PFSK-1 (cell line): ENCODE data around the gene HIRA.

Experiments used
- FOXP2 ChIP-seq: optimal IDR thresholded peaks from 2 replicates; pipeline ENCODE3; 2011; ENCODE audit warnings: borderline replicate concordance, control low read depth, inconsistent platforms; ENCODE audit not compliant: insufficient read depth; ENCODE audit errors: extremely low read length, extremely low read depth
- POLR2AphosphoS5 ChIP-seq: IDR thresholded peaks from 2 replicates; pipeline ENCODE4 v1.6.1; 2012; ENCODE audit warnings: low read depth, mild to moderate bottlenecking, control low read depth, low read length, moderate library complexity
- SIN3A ChIP-seq: IDR thresholded peaks from 2 replicates; pipeline ENCODE4 v1.6.1; 2012; ENCODE audit warnings: mild to moderate bottlenecking, low read length, moderate library complexity, borderline replicate concordance; ENCODE audit not compliant: insufficient read depth
- TAF1 ChIP-seq: IDR thresholded peaks from 2 replicates; pipeline ENCODE4 v1.6.1; 2012; ENCODE audit warnings: low read length, control low read depth, borderline replicate concordance; ENCODE audit not compliant: insufficient read depth
- TF ChIP-seq, protein P1 (sequence below), 2 experiments: IDR thresholded peaks; 2 replicates each; pipeline versions ENCODE4 v1.6.1 to v1.8.0; 2011 to 2012; ENCODE audit warnings: low read depth in 2 of 2, low read length in 2 of 2, control low read depth in 1 of 2, inconsistent platforms in 1 of 2, mild to moderate bottlenecking in 1 of 2, moderate library complexity in 1 of 2; ENCODE audit not compliant: insufficient read depth in 1 of 2

The HIRA gene

DNA sequence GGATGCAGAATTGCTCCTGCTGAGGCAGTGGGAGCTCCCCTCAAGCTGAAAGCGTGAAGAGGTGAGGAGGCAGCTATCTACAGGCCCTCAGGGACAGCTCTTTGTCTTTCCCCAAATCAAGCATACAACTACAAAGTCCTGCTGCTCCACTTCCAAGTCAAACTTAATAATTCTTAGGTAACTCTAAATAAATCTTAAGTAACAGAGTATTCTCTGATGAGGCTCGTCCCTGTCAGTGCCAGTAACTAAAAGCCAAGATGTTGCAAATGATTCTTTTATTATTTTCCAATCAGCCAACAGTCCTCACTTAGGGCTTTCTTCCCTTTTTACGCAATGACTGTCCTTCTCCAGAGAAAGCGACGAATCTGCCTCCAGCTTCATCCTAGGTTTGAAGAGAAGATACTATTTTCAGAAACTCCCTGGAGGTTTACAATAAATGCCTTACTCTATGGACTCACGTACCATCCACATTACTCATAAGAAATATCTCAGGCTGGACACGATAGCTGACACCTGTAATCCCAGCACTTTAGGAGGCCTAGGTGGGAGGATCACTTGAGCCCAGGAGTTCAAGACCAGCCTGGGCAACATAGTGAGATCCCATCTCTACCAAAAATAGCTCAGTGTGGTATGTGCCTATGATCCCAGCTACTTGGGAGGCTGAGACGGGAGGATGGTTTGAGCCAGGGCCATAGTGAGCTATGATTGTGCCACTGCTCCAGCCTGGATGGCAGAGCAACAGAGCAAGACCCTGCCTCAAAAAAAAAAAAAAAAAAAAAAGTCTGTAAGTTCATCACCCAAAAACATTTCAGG is 19.0 kb upstream of the HIRA start:
- TF ChIP-seq, protein P1, sequence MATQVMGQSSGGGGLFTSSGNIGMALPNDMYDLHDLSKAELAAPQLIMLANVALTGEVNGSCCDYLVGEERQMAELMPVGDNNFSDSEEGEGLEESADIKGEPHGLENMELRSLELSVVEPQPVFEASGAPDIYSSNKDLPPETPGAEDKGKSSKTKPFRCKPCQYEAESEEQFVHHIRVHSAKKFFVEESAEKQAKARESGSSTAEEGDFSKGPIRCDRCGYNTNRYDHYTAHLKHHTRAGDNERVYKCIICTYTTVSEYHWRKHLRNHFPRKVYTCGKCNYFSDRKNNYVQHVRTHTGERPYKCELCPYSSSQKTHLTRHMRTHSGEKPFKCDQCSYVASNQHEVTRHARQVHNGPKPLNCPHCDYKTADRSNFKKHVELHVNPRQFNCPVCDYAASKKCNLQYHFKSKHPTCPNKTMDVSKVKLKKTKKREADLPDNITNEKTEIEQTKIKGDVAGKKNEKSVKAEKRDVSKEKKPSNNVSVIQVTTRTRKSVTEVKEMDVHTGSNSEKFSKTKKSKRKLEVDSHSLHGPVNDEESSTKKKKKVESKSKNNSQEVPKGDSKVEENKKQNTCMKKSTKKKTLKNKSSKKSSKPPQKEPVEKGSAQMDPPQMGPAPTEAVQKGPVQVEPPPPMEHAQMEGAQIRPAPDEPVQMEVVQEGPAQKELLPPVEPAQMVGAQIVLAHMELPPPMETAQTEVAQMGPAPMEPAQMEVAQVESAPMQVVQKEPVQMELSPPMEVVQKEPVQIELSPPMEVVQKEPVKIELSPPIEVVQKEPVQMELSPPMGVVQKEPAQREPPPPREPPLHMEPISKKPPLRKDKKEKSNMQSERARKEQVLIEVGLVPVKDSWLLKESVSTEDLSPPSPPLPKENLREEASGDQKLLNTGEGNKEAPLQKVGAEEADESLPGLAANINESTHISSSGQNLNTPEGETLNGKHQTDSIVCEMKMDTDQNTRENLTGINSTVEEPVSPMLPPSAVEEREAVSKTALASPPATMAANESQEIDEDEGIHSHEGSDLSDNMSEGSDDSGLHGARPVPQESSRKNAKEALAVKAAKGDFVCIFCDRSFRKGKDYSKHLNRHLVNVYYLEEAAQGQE (IDR thresholded peaks at IDR 0.05; ENCODE audit: insufficient read depth in 1 of 2, low read depth in 2 of 2, low read length in 2 of 2): no peak
- TF ChIP-seq SIN3A (no peak), FOXP2 (no peak), POLR2AphosphoS5 (no peak), TAF1 (no peak)

DNA sequence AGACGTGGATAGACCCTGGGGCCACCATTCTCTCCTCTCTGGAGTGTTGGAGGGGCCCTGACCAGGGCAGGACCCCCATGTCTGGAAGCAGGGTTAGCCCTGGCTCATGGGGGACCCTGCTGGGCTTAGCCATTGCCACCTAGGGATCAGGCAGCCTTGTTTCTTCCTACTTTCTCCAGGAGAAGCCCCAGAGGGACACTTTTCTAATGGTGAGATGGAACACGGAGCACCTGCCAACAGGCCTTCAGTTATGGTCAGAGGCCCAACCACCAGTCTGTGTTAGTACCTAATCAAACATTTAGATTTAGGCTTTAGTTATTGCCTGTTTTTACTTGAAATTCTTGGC is 17.9 kb upstream of the HIRA start:
- no peak for TF ChIP-seq POLR2AphosphoS5
- no peak for TF ChIP-seq SIN3A
- no peak for TF ChIP-seq FOXP2
- TF ChIP-seq TAF1: no peak
- TF ChIP-seq, protein P1 (IDR thresholded peaks at IDR 0.05; ENCODE audit: insufficient read depth in 1 of 2, low read depth in 2 of 2, low read length in 2 of 2): no peak

DNA sequence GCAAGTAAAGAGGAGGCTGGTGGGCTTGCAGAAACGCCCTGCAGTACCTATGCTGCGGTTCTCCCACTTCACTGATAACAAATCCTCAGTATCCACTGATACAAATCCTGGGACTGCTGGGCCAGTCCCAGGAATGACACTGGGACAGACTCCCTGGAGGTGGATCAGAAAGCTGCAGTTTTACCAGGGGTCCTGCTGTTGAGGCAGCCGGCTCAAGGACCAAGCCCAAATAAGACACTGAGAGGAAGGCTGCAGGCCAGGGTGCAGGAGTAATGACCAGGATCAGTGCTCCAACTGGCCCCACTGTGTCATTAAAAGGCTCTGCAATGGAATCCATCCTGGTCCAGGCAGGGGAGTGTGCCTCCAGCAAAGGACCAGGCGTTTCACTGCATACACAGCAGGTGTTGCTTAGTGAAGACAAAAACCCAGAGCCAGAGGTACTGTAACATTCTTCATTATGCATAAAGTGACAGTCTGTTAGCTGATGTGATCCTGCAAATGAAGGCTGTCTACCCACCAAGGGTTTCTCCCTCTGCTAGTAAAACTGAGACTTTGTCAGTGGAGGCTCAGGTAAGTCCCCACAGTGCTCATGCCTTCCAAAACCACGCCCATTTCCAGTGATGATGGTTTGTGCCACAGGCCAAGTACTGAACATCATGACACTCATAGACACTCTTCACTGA is 17.3 kb upstream of the HIRA start:
- TF ChIP-seq SIN3A (no peak), FOXP2 (no peak), TAF1 (no peak), POLR2AphosphoS5 (no peak)
- TF ChIP-seq, protein P1 (IDR thresholded peaks at IDR 0.05; ENCODE audit: insufficient read depth in 1 of 2, low read depth in 2 of 2, low read length in 2 of 2): no peak

DNA sequence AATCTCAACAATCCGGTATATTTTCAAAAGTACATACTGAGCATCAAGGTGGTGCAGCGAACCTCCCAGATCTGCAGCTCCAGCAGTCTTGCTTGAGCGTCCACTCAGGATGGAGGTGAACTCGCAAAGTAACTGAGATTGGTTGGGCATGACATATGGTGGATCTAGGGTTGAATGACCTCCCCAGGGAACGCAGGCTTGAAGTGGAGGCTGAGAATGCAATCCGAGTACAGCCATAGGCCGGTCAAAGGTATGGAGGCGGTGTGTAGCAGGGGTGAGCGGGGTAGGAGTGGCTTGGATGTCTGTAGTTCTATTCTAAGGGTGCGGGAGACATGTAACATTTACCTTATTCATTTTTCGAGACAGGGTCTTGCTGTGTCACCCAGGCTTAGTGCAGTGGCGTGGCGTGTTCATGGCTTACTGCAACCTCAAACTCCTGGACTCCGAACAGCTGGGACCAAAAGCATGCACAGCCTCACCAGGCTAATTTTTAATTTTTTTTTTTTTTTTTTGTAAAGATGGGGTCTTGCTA is 16.6 kb upstream of the HIRA start:
- TF ChIP-seq FOXP2 (no peak), POLR2AphosphoS5 (no peak)
- TF ChIP-seq, protein P1 (IDR thresholded peaks at IDR 0.05; ENCODE audit: insufficient read depth in 1 of 2, low read depth in 2 of 2, low read length in 2 of 2): no peak
